HG02943 (cell line): ENCODE results near the gene MYCN.

Experiments used
- ATAC-seq: cut with Tn5 transposase; IDR thresholded peaks from one replicate; pipeline ENCODE4 v1.9.1; 2021; ENCODE audit warnings: mild to moderate bottlenecking, low read depth, moderate library complexity; ENCODE audit not compliant: unreplicated experiment

MYCN gene

GRCh38 chr2:15974565-15975260, 34.4 kb downstream of the MYCN start:
- ATAC-seq = no peak

GRCh38 chr2:15975261-15975600, 34.9 kb downstream of the MYCN start:
- no peak for ATAC-seq

GRCh38 chr2:15975676-15976075, 35.3 kb downstream of the MYCN start:
- ATAC-seq = no peak

- no peak for ATAC-seq
Observed at GRCh38 chr2:15976354-15976753, 36.0 kb downstream of the MYCN start.

GRCh38 chr2:15979051-15979758, 38.9 kb downstream of the MYCN start:
- ATAC-seq = no peak

GRCh38 chr2:15979759-15980604, 39.6 kb downstream of the MYCN start:
- no peak for ATAC-seq

- no peak for ATAC-seq
Observed at GRCh38 chr2:15980605-15981098, 40.3 kb downstream of the MYCN start.

- no peak for ATAC-seq
Observed at GRCh38 chr2:15981646-15982045, 41.3 kb downstream of the MYCN start.

- ATAC-seq = no peak
Observed at GRCh38 chr2:15982285-15983044, 42.1 kb downstream of the MYCN start.

- no peak for ATAC-seq
Observed at GRCh38 chr2:15983496-15983895, 43.1 kb downstream of the MYCN start.

- ATAC-seq = no peak
Observed at GRCh38 chr2:15984368-15985255, 44.3 kb downstream of the MYCN start.

GRCh38 chr2:15985531-15985930, 45.2 kb downstream of the MYCN start:
- no peak for ATAC-seq

- no peak for ATAC-seq
Observed at GRCh38 chr2:15986068-15986560, 45.8 kb downstream of the MYCN start.

- ATAC-seq = no peak
Observed at GRCh38 chr2:15986644-15987043, 46.3 kb downstream of the MYCN start.

- no peak for ATAC-seq
Observed at GRCh38 chr2:15988733-15989132, 48.4 kb downstream of the MYCN start.

GRCh38 chr2:15989559-15989958, 49.2 kb downstream of the MYCN start:
- ATAC-seq = no peak

GRCh38 chr2:15990151-15991101, 50.1 kb downstream of the MYCN start:
- no peak for ATAC-seq

- ATAC-seq = no peak
Observed at GRCh38 chr2:15991231-15991630, 50.9 kb downstream of the MYCN start.
